ENCODE data around the gene ADGRB2.

ADGRB2 gene

DNA sequence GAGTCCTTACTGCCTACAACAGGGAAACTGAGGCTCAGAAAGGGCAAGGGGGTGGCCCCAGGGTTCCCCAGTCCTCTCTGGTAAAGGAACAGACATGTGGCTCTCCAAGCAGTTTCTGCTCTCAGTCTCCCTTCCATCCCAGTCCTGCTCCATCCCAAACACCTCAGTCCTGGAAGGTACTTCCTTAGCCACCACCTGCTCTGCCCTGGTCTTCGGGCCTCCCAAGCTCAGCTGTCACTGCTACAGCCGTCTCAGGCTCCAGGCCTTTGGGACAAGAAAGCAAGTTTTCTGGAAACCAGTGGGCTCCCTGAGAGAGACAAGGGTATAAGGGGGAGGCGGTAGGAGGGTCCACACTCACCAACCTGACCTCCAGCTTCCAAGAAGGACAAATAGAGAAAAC lies 23.1 kb upstream of the ADGRB2 start:
- H3K36me3 ChIP-seq (ENCODE audit: low read length): no peaks in the 10 kb centered on the region
- no peak overlapping the region for H2AFZ ChIP-seq (ENCODE audit: low read depth, low read length, severe bottlenecking)
- H3K79me2 ChIP-seq (ENCODE audit: insufficient read depth, low read length): no peaks in the 10 kb centered on the region
- no peaks in the 10 kb centered on the region for H3K9me3 ChIP-seq (ENCODE audit: insufficient read depth, low read length)
- H3K9ac ChIP-seq (ENCODE audit: low read length): no peak overlapping the region
- no peaks in the 10 kb centered on the region for H3K9me2 ChIP-seq (replicated peaks; ENCODE audit: insufficient read depth, low read length)
- no peaks in the 10 kb centered on the region for H3K27me3 ChIP-seq (ENCODE audit: low read length)
- H3F3A ChIP-seq (ENCODE audit: insufficient read depth): peaks cover 12% of the 10 kb centered on the region
- H3K4me2 ChIP-seq (ENCODE audit: low read depth, low read length, poor library complexity, severe bottlenecking): no peak overlapping the region
- H3K27ac ChIP-seq (ENCODE audit: low read depth, low read length): peak overlapping the region; percentile 32; the same call in 1 of the 2 replicates
- no peak for TF ChIP-seq CTCF (IDR thresholded peaks at IDR 0.05; ENCODE audit: insufficient read depth, low read length, poor library complexity, severe bottlenecking)
- no peak for TF ChIP-seq EZH2phosphoT487 (conservative IDR thresholded peaks at IDR 0.05; ENCODE audit: low read length)
- H4K20me1 ChIP-seq (ENCODE audit: low read depth, low read length): no peaks in the 10 kb centered on the region
- H3K4me3 ChIP-seq (ENCODE audit: insufficient read depth, low read length, poor library complexity, severe bottlenecking): no peak overlapping the region

- TF ChIP-seq CTCF (IDR thresholded peaks at IDR 0.05; ENCODE audit: insufficient read depth, low read length, poor library complexity, severe bottlenecking) (no peak), EZH2phosphoT487 (conservative IDR thresholded peaks at IDR 0.05; ENCODE audit: low read length) (no peak)
- no peaks in the 10 kb centered on the region for H3K9me3 ChIP-seq (ENCODE audit: insufficient read depth, low read length)
- no peaks in the 10 kb centered on the region for H4K20me1 ChIP-seq (ENCODE audit: low read depth, low read length)
- no peaks in the 10 kb centered on the region for H3K36me3 ChIP-seq (ENCODE audit: low read length)
- H3K9ac ChIP-seq (ENCODE audit: low read length): no peak overlapping the region
- H3K4me3 ChIP-seq (ENCODE audit: insufficient read depth, low read length, poor library complexity, severe bottlenecking): no peak overlapping the region
- no peaks in the 10 kb centered on the region for H3K9me2 ChIP-seq (replicated peaks; ENCODE audit: insufficient read depth, low read length)
- H3K27ac ChIP-seq (ENCODE audit: low read depth, low read length): no peak overlapping the region
- no peak overlapping the region for H3K4me2 ChIP-seq (ENCODE audit: low read depth, low read length, poor library complexity, severe bottlenecking)
- H3K79me2 ChIP-seq (ENCODE audit: insufficient read depth, low read length): no peaks in the 10 kb centered on the region
- H2AFZ ChIP-seq (ENCODE audit: low read depth, low read length, severe bottlenecking): no peak overlapping the region
- no peaks in the 10 kb centered on the region for H3K27me3 ChIP-seq (ENCODE audit: low read length)
- H3F3A ChIP-seq (ENCODE audit: insufficient read depth): peaks cover 12% of the 10 kb centered on the region
Measured at GRCh38 chr1:31786366-31787060, 22.4 kb upstream of the ADGRB2 start.

DNA sequence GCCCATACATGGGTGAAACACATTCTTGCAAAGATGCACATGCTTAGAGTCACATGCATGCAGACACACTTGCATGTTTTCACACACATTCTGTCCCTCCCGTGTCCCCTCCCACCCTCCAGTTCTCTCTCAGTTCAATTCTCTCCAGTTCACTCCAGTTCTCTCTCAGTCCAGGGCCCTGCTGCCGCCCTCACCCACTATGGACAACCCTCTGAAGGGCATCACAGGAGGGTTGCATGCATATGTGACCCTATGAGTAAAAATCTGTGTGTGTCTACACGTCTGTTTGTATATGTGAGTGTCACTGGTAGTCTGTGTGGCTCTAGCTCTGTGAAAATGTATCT lies 21.8 kb upstream of the ADGRB2 start:
- H3K36me3 ChIP-seq (ENCODE audit: low read length): no peaks in the 10 kb centered on the region
- H3F3A ChIP-seq (ENCODE audit: insufficient read depth): peaks cover 12% of the 10 kb centered on the region
- no peak overlapping the region for H3K4me2 ChIP-seq (ENCODE audit: low read depth, low read length, poor library complexity, severe bottlenecking)
- no peak overlapping the region for H2AFZ ChIP-seq (ENCODE audit: low read depth, low read length, severe bottlenecking)
- no peaks in the 10 kb centered on the region for H3K79me2 ChIP-seq (ENCODE audit: insufficient read depth, low read length)
- TF ChIP-seq CTCF (IDR thresholded peaks at IDR 0.05; ENCODE audit: insufficient read depth, low read length, poor library complexity, severe bottlenecking) (no peak), EZH2phosphoT487 (conservative IDR thresholded peaks at IDR 0.05; ENCODE audit: low read length) (no peak)
- no peaks in the 10 kb centered on the region for H4K20me1 ChIP-seq (ENCODE audit: low read depth, low read length)
- no peak overlapping the region for H3K9ac ChIP-seq (ENCODE audit: low read length)
- H3K27me3 ChIP-seq (ENCODE audit: low read length): no peaks in the 10 kb centered on the region
- H3K4me3 ChIP-seq (ENCODE audit: insufficient read depth, low read length, poor library complexity, severe bottlenecking): no peak overlapping the region
- no peaks in the 10 kb centered on the region for H3K9me2 ChIP-seq (replicated peaks; ENCODE audit: insufficient read depth, low read length)
- no peaks in the 10 kb centered on the region for H3K9me3 ChIP-seq (ENCODE audit: insufficient read depth, low read length)
- no peak overlapping the region for H3K27ac ChIP-seq (ENCODE audit: low read depth, low read length)
